BLaER1 (cell line): ENCODE measurements around the gene RNF215.

Experiments
- H3K27ac ChIP-seq: shearing (Covaris generic); formaldehyde crosslinking; 2 replicates; pipeline ENCODE4 v1.8.1; 2022
- H3K27me3 ChIP-seq: shearing (Covaris generic); formaldehyde crosslinking; 2 replicates; pipeline ENCODE4 v1.8.1; 2022
- H3K36me3 ChIP-seq: shearing (Covaris generic); formaldehyde crosslinking; 2 replicates; pipeline ENCODE4 v1.8.1; 2022
- H3K4me1 ChIP-seq: shearing (Covaris generic); formaldehyde crosslinking; 2 replicates; pipeline ENCODE4 v1.8.1; 2022
- H3K4me2 ChIP-seq: shearing (Covaris generic); formaldehyde crosslinking; 2 replicates; pipeline ENCODE4 v1.8.1; 2022
- H3K4me3 ChIP-seq: shearing (Covaris generic); formaldehyde crosslinking; 2 replicates; pipeline ENCODE4 v1.8.1; 2022
- H3K9ac ChIP-seq: shearing (Covaris generic); formaldehyde crosslinking; 2 replicates; pipeline ENCODE4 v1.8.1; 2022
- H3K9me3 ChIP-seq: shearing (Covaris generic); formaldehyde crosslinking; 2 replicates; pipeline ENCODE4 v1.8.1; 2022
- H4K20me1 ChIP-seq: shearing (Covaris generic); formaldehyde crosslinking; 2 replicates; pipeline ENCODE4 v1.8.1; 2022
- Cebpa-rat ChIP-seq: shearing (Covaris generic); IDR thresholded peaks from 2 replicates; pipeline ENCODE4 v1.8.1; 2022

Gene RNF215

DNA sequence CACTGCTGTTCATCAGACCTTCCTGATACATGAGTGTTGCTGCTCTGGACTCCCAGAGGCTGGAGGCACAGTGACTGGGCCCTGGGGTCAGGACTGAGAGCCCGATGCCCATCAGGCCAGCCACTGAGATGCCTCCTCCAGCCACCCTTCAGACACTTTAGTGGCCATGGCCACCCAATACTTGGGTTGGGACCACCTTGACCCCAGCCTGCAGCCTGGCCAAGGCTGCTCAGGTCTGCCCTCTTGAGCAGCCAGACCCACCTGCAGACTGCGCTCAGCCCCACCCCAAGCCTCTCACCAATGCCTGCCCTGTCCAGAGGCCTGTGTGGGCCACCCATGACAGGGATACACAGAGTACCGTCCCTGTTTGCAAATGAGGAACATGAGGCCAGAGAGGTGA lies 4.2 kb downstream of the RNF215 start:
- H3K27me3 ChIP-seq = no peaks in the 10 kb centered on the region
- H3K4me3 ChIP-seq = no peak overlapping the region
- no peaks in the 10 kb centered on the region for H4K20me1 ChIP-seq
- no peaks in the 10 kb centered on the region for H3K9me3 ChIP-seq
- H3K36me3 ChIP-seq = peaks cover 42% of the 10 kb centered on the region; the same call in 1 of the 2 replicates
- no peak overlapping the region for H3K9ac ChIP-seq
- no peak for TF ChIP-seq Cebpa-rat
- H3K4me1 ChIP-seq = peaks cover 27% of the 10 kb centered on the region
- no peak overlapping the region for H3K27ac ChIP-seq
- H3K4me2 ChIP-seq = no peak overlapping the region

DNA sequence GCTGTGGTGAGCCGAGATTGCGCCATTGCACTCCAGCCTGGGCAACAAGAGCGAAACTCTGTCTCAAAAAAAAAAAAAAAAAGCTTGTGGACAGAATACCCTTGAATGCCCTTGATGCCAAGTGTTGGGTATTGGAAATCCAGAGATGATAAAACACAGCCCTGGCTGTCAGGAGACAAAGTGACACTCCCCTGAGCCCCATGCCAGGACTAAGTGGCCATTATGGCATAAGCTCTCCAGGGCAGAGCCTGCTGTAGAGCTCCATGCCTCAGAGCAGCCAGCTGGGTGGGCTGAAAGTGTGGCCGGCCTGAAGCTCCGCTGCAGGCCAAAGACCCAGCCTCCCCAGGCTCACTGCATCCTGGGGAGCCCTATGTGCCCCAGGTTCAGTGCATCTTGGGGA lies 4.9 kb downstream of the RNF215 start:
- Histone ChIP-seq H3K36me3 (peaks cover 49% of the 10 kb centered on the region; the same call in 1 of the 2 replicates), H3K27me3 (no peaks in the 10 kb centered on the region), H3K9ac (no peak overlapping the region), H3K4me2 (no peak overlapping the region), H3K4me1 (peaks cover 27% of the 10 kb centered on the region), H3K9me3 (no peaks in the 10 kb centered on the region), H4K20me1 (no peaks in the 10 kb centered on the region), H3K4me3 (no peak overlapping the region), H3K27ac (no peak overlapping the region)
- no peak for TF ChIP-seq Cebpa-rat

DNA sequence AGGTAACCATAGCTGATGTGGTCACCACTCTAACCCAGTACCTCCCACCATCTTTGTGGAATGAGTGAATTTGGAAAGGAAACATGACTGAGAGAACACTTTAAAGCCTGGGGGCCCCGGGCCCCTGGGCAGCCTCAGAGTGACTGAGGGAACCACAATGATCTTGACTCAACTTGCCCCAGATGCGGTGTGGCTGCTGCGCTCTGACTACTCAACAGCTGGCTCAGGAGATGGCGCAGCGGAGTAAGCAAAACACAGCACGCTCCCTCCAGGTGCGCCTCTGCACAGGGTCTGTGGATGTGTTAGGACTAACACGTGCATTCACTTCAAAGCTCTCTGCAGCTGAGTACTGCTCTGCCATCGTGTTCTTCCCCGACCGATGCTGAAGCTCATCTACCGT lies 5.9 kb downstream of the RNF215 start:
- no peak overlapping the region for H3K4me2 ChIP-seq
- no peak overlapping the region for H3K9ac ChIP-seq
- H3K27me3 ChIP-seq = no peaks in the 10 kb centered on the region
- H4K20me1 ChIP-seq = no peaks in the 10 kb centered on the region
- H3K27ac ChIP-seq = no peak overlapping the region
- no peak for TF ChIP-seq Cebpa-rat
- H3K9me3 ChIP-seq = no peaks in the 10 kb centered on the region
- no peak overlapping the region for H3K4me3 ChIP-seq
- H3K36me3 ChIP-seq = peaks cover 58% of the 10 kb centered on the region; the same call in 1 of the 2 replicates
- peaks cover 22% of the 10 kb centered on the region for H3K4me1 ChIP-seq

DNA sequence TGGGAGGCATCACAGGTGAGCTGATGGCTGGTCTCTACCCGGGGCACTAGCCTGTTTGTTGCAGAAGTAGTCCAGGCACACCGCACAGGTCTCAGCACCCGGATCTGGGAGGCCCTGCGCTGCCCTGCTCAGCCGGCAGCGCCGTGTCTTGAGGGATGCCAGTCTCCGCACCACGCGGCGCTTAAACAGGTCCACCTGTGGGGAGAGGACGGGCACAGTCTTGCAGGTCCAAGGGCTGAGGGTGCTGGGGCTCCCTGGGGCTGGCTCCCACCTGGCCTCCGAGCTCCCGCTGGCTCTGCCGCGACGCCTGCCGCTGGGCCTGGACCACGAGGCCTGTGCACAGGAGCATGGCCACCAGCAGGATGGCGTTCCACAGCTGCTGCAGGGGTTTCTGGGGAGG lies 7.2 kb downstream of the RNF215 start:
- Histone ChIP-seq H3K36me3 (peaks cover 62% of the 10 kb centered on the region; the same call in 1 of the 2 replicates), H3K27ac (0 out of 2 replicates have a peak overlapping the region, but pooled peaks have one; percentile 49), H3K4me3 (no peak overlapping the region), H3K4me1 (peaks cover 17% of the 10 kb centered on the region), H3K9ac (peak overlapping the region; percentile 19; the same call in 1 of the 2 replicates), H3K27me3 (no peaks in the 10 kb centered on the region), H3K4me2 (peak overlapping the region; percentile 39; the same call in 1 of the 2 replicates), H3K9me3 (no peaks in the 10 kb centered on the region), H4K20me1 (no peaks in the 10 kb centered on the region)
- TF ChIP-seq Cebpa-rat = no peak

DNA sequence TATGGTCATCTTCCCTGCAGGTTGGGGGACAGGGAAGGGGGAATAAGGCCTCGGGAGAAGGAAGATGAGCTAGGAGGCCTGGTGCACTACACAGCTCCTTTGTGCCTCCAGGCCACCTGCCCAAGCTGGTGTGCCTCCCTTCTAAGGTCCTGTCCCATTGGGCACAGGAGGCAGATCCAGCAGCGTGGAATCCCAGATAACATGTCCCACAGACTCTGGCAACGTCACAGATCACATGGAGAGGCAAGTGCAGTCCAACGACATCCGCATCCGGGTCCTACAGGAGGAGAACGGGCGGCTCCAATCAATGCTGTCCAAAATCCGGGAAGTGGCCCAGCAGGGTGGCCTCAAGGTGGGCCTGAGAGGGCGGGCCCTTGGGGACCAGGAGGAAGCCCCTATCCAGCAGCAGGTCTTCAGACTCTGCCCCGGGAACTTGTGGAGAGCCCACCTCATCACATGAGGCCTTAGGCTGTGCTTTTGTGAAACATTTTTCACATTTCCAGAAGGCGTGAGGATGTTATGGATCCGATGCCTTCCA lies 11.8 kb downstream of the RNF215 start:
- H3K4me1 ChIP-seq = peaks cover 27% of the 10 kb centered on the region
- H3K9me3 ChIP-seq = no peaks in the 10 kb centered on the region
- peaks cover 35% of the 10 kb centered on the region; the same call in 1 of the 2 replicates for H3K36me3 ChIP-seq
- H4K20me1 ChIP-seq = no peaks in the 10 kb centered on the region
- H3K27ac ChIP-seq = no peak overlapping the region
- TF ChIP-seq Cebpa-rat = no peak
- no peak overlapping the region for H3K4me2 ChIP-seq
- H3K4me3 ChIP-seq = no peak overlapping the region
- no peak overlapping the region for H3K9ac ChIP-seq
- no peaks in the 10 kb centered on the region for H3K27me3 ChIP-seq

DNA sequence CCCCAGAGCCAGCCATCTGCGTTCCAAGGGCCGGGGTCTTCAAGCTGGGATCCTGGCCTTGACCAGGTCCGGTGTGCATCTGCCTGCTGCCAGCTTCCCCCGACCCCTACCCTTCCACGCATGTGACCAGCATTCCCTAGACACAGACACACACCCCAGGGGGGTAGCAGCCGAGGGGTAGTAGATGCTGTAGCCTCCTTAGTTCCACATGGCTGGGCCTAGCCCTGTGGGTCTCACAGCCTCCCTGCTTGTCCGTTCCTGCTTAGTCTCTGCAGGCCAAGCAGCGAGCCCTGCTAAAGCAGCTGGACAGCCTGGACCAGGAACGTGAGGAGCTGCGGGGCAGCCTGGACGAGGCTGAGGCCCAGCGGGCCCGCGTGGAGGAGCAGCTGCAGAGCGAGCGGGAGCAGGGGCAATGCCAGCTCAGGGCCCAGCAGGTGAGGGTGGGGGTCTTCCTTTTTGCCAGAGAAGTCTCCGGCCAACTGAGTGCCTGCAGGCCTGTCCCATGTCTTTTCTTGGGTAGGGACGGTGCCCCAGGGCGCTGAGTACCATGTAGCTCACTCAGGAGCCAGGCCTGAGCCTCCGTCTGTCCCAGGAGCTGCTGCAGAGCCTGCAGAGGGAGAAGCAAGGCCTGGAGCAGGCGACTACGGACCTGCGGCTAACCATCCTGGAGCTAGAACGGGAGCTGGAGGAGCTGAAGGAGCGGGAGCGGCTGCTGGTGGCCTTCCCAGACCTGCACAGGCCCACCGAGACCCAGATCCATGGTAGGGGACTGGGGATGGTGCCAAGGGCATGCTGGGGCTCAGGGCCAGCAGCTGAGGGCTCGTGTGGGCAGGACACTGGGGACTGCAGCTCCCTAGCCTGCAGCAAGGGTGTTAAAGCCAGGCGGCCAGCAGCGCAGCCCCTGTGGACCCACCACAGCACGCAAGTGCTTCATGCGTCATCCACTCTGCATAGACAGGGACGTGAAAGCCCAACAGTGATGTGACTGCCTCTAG lies 13.6 kb downstream of the RNF215 start:
- no peak for TF ChIP-seq Cebpa-rat
- peaks cover 21% of the 10 kb centered on the region; the same call in 1 of the 2 replicates for H3K36me3 ChIP-seq

DNA sequence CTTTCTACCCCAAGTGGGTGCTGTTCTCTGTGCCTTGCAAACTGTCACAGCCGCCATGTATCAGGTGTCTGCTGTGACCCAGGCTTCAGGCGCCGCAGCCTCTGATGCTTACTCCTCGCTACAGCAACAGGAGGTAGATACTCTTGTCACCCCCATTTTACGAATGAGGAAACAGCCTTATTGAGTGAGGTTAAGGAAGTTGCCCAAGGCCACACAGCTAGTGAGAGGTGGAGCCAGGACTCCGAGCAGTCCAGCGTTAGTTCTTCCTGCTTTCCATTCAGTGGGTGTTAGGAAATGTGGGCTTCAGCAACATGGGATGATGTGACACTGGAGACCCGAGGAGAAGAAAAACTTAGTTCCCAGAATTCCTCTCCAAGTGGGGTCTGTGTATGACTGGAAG lies 14.3 kb downstream of the RNF215 start:
- Histone ChIP-seq H3K4me2 (no peak overlapping the region), H3K27ac (no peak overlapping the region), H3K36me3 (peaks cover 19% of the 10 kb centered on the region; the same call in 1 of the 2 replicates), H3K27me3 (no peaks in the 10 kb centered on the region), H3K9me3 (no peaks in the 10 kb centered on the region), H4K20me1 (no peaks in the 10 kb centered on the region), H3K4me3 (no peak overlapping the region), H3K4me1 (peaks cover 40% of the 10 kb centered on the region), H3K9ac (no peak overlapping the region)
- TF ChIP-seq Cebpa-rat = no peak

More for the DNA sequence above, 13.6 kb downstream of the RNF215 start:
- H3K4me3 ChIP-seq = no peak overlapping the region
- no peak overlapping the region for H3K9ac ChIP-seq
- H3K27me3 ChIP-seq = no peaks in the 10 kb centered on the region
- no peak overlapping the region for H3K4me2 ChIP-seq
- H3K4me1 ChIP-seq = peaks cover 33% of the 10 kb centered on the region
- no peaks in the 10 kb centered on the region for H4K20me1 ChIP-seq
- no peaks in the 10 kb centered on the region for H3K9me3 ChIP-seq
- H3K27ac ChIP-seq = no peak overlapping the region

DNA sequence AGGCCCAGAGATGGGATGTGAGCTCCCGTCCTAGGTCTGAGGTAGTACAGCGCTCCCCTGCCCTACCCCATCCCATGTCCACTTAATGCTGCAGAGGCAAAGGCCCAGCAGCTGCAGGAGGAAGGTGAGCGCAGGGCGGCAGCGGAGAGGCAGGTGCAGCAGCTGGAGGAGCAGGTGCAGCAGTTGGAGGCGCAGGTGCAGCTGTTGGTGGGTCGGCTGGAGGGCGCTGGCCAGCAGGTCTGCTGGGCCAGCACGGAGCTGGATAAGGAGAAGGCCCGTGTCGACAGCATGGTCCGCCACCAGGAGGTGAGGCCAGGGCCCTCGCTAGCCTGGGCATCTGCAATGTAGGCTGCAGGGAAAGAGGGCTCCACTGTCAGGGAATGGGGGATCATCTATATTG lies 15.2 kb downstream of the RNF215 start:
- Histone ChIP-seq H3K27me3 (no peaks in the 10 kb centered on the region), H3K4me2 (no peak overlapping the region), H3K4me1 (peaks cover 41% of the 10 kb centered on the region), H4K20me1 (no peaks in the 10 kb centered on the region), H3K27ac (no peak overlapping the region), H3K9me3 (no peaks in the 10 kb centered on the region), H3K9ac (no peak overlapping the region), H3K36me3 (peaks cover 10% of the 10 kb centered on the region; the same call in 1 of the 2 replicates), H3K4me3 (no peak overlapping the region)
- no peak for TF ChIP-seq Cebpa-rat

DNA sequence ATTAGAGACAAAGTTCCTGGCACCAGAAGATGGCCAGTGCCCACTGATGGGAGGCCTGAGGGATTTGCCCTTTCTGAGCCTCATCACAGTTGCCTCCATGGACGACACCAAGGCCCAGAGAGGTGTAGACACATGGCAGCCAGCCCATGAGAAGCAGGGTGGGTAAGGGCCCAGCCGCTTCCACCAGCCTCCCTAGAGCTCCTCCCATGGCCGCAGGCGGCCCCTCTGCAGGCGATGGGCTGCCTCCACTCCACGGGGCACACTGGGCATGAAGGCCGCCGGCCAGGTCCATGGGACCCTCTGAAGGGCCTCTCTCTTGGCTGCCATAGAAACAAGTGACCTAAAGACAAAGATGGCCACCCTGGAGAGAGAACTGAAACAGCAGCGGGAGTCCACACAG lies 15.9 kb downstream of the RNF215 start:
- Histone ChIP-seq H3K4me2 (peak overlapping the region; percentile 57), H4K20me1 (no peaks in the 10 kb centered on the region), H3K27me3 (no peaks in the 10 kb centered on the region), H3K4me1 (peaks cover 46% of the 10 kb centered on the region), H3K27ac (peak overlapping the region; percentile 49), H3K4me3 (no peak overlapping the region), H3K9me3 (no peaks in the 10 kb centered on the region), H3K9ac (no peak overlapping the region), H3K36me3 (peaks cover 5% of the 10 kb centered on the region; the same call in 1 of the 2 replicates)
- TF ChIP-seq Cebpa-rat = no peak
